ENCODE data around the gene CARNS1.

- TF ChIP-seq NFRKB (IDR thresholded peaks at IDR 0.05) = no peak
- no peak for TF ChIP-seq BHLHE40 (IDR thresholded peaks at IDR 0.05; ENCODE audit: borderline replicate concordance)
- no peak for TF ChIP-seq SUZ12 (IDR thresholded peaks at IDR 0.05)
- TF ChIP-seq ELF4 (IDR thresholded peaks at IDR 0.05) = no peak
- TF ChIP-seq ARNT (IDR thresholded peaks at IDR 0.05) = no peak
- no peak for TF ChIP-seq FOXM1 (IDR thresholded peaks at IDR 0.05; ENCODE audit: borderline replicate concordance)
- no peak for TF ChIP-seq ZNF384 (IDR thresholded peaks at IDR 0.05)
- no peak for TF ChIP-seq PKNOX1 (IDR thresholded peaks at IDR 0.05)
- TF ChIP-seq CTBP1 (IDR thresholded peaks at IDR 0.05; ENCODE audit: borderline replicate concordance) = no peak
- no peak for TF ChIP-seq SP1 (IDR thresholded peaks at IDR 0.05)
Measured at GRCh38 chr11:67374571-67375281, 40.8 kb upstream of the CARNS1 start.
